ENCODE data around the gene GALNT1.

DNA sequence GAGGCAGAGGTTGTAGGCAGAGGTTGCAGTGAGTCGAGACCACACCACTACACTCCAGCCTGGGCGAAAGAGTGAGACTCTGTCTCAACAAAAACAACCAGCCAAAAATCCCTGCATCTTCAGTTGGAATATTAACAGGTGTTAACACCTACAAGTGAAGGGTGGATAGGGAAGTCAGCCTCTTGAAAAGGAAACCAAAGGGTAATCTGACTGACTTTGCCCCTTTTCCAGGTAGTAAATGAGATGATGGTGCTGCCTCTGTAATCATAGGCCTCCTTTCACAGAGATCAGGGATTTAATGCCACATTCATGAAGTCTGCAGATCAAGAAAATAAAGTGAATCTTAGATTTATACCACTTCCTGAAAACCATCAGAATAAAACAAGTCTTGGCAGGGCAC, 133.6 kb downstream of the GALNT1 start:
- no peak for TF ChIP-seq RAD21 (IDR thresholded peaks at IDR 0.05; ENCODE audit: low read depth)
- TF ChIP-seq ZNF274 (IDR thresholded peaks at IDR 0.05; ENCODE audit: low read depth, low read length): no peak
- TF ChIP-seq, protein P1, sequence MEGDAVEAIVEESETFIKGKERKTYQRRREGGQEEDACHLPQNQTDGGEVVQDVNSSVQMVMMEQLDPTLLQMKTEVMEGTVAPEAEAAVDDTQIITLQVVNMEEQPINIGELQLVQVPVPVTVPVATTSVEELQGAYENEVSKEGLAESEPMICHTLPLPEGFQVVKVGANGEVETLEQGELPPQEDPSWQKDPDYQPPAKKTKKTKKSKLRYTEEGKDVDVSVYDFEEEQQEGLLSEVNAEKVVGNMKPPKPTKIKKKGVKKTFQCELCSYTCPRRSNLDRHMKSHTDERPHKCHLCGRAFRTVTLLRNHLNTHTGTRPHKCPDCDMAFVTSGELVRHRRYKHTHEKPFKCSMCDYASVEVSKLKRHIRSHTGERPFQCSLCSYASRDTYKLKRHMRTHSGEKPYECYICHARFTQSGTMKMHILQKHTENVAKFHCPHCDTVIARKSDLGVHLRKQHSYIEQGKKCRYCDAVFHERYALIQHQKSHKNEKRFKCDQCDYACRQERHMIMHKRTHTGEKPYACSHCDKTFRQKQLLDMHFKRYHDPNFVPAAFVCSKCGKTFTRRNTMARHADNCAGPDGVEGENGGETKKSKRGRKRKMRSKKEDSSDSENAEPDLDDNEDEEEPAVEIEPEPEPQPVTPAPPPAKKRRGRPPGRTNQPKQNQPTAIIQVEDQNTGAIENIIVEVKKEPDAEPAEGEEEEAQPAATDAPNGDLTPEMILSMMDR (IDR thresholded peaks at IDR 0.05 in 2 of 3, conservative IDR thresholded peaks at IDR 0.05 in 1 of 3; ENCODE audit: borderline replicate concordance in 1 of 3, insufficient read depth in 1 of 3, low read depth in 2 of 3, low read length in 2 of 3): no peak
- TF ChIP-seq TCF7L2 (IDR thresholded peaks at IDR 0.05; ENCODE audit: borderline replicate concordance, extremely low read depth, insufficient read depth, insufficient read length): no peak
- TF ChIP-seq EGR1 (IDR thresholded peaks at IDR 0.05; ENCODE audit: low read depth): no peak
- no peak for TF ChIP-seq SP1 (IDR thresholded peaks at IDR 0.05; ENCODE audit: low read depth)
